ENCODE data around the gene ASCC3.

Gene ASCC3

GRCh38 chr6:100574836-100575235 is 306.3 kb downstream of the ASCC3 start:
- Histone ChIP-seq H3K9me3 (ENCODE audit: control insufficient read depth in 1 of 2, low read length in 2 of 2) (peaks cover 0 to 5% of the 10 kb centered on the region in 2 donors), H3K27me3 (ENCODE audit: control insufficient read depth in 1 of 2, insufficient read depth in 2 of 2, low read length in 2 of 2) (no peaks in the 10 kb centered on the region), H3K4me1 (ENCODE audit: control insufficient read depth in 1 of 2, insufficient read depth in 2 of 2, low read length in 2 of 2) (no peaks in the 10 kb centered on the region), H3K36me3 (ENCODE audit: control insufficient read depth in 1 of 2, insufficient read depth in 2 of 2, low read length in 2 of 2) (peaks cover 0 to 3% of the 10 kb centered on the region in 2 donors), H3K4me3 (ENCODE audit: low read depth in 1 of 2, low read length in 2 of 2) (no peak overlapping the region), H3K27ac (ENCODE audit: low read depth, low read length) (no peak overlapping the region), H3K9ac (ENCODE audit: low read depth in 1 of 2, low read length in 2 of 2) (no peak overlapping the region)

GRCh38 chr6:100573166-100573565 is 308.0 kb downstream of the ASCC3 start:
- H3K27me3 ChIP-seq (ENCODE audit: control insufficient read depth in 1 of 2, insufficient read depth in 2 of 2, low read length in 2 of 2), result no peaks in the 10 kb centered on the region
- no peaks in the 10 kb centered on the region for H3K9me3 ChIP-seq (ENCODE audit: control insufficient read depth in 1 of 2, low read length in 2 of 2)
- H3K27ac ChIP-seq (ENCODE audit: low read depth, low read length), result no peak overlapping the region
- H3K36me3 ChIP-seq (ENCODE audit: control insufficient read depth in 1 of 2, insufficient read depth in 2 of 2, low read length in 2 of 2), result peaks cover 0 to 3% of the 10 kb centered on the region in 2 donors
- H3K9ac ChIP-seq (ENCODE audit: low read depth in 1 of 2, low read length in 2 of 2), result no peak overlapping the region
- no peak overlapping the region for H3K4me3 ChIP-seq (ENCODE audit: low read depth in 1 of 2, low read length in 2 of 2)
- H3K4me1 ChIP-seq (ENCODE audit: control insufficient read depth in 1 of 2, insufficient read depth in 2 of 2, low read length in 2 of 2), result no peaks in the 10 kb centered on the region

- peaks cover 0 to 3% of the 10 kb centered on the region in 2 donors for H3K36me3 ChIP-seq (ENCODE audit: control insufficient read depth in 1 of 2, insufficient read depth in 2 of 2, low read length in 2 of 2)
- H3K27ac ChIP-seq (ENCODE audit: low read depth, low read length), result no peak overlapping the region
- H3K9me3 ChIP-seq (ENCODE audit: control insufficient read depth in 1 of 2, low read length in 2 of 2), result no peaks in the 10 kb centered on the region
- H3K4me3 ChIP-seq (ENCODE audit: low read depth in 1 of 2, low read length in 2 of 2), result no peak overlapping the region
- no peaks in the 10 kb centered on the region for H3K27me3 ChIP-seq (ENCODE audit: control insufficient read depth in 1 of 2, insufficient read depth in 2 of 2, low read length in 2 of 2)
- no peaks in the 10 kb centered on the region for H3K4me1 ChIP-seq (ENCODE audit: control insufficient read depth in 1 of 2, insufficient read depth in 2 of 2, low read length in 2 of 2)
- H3K9ac ChIP-seq (ENCODE audit: low read depth in 1 of 2, low read length in 2 of 2), result no peak overlapping the region
Measured at GRCh38 chr6:100568255-100568654, 312.9 kb downstream of the ASCC3 start.

GRCh38 chr6:100566563-100566962 is 314.6 kb downstream of the ASCC3 start:
- Histone ChIP-seq H3K36me3 (ENCODE audit: control insufficient read depth in 1 of 2, insufficient read depth in 2 of 2, low read length in 2 of 2) (no peaks in the 10 kb centered on the region), H3K27ac (ENCODE audit: low read depth, low read length) (no peak overlapping the region), H3K4me1 (ENCODE audit: control insufficient read depth in 1 of 2, insufficient read depth in 2 of 2, low read length in 2 of 2) (no peaks in the 10 kb centered on the region), H3K9me3 (ENCODE audit: control insufficient read depth in 1 of 2, low read length in 2 of 2) (no peaks in the 10 kb centered on the region), H3K9ac (ENCODE audit: low read depth in 1 of 2, low read length in 2 of 2) (no peak overlapping the region), H3K27me3 (ENCODE audit: control insufficient read depth in 1 of 2, insufficient read depth in 2 of 2, low read length in 2 of 2) (no peaks in the 10 kb centered on the region), H3K4me3 (ENCODE audit: low read depth in 1 of 2, low read length in 2 of 2) (no peak overlapping the region)

- H3K4me3 ChIP-seq (ENCODE audit: low read depth in 1 of 2, low read length in 2 of 2), result no peak overlapping the region
- no peaks in the 10 kb centered on the region for H3K9me3 ChIP-seq (ENCODE audit: control insufficient read depth in 1 of 2, low read length in 2 of 2)
- H3K27me3 ChIP-seq (ENCODE audit: control insufficient read depth in 1 of 2, insufficient read depth in 2 of 2, low read length in 2 of 2), result no peaks in the 10 kb centered on the region
- no peaks in the 10 kb centered on the region for H3K4me1 ChIP-seq (ENCODE audit: control insufficient read depth in 1 of 2, insufficient read depth in 2 of 2, low read length in 2 of 2)
- H3K27ac ChIP-seq (ENCODE audit: low read depth, low read length), result no peak overlapping the region
- no peaks in the 10 kb centered on the region for H3K36me3 ChIP-seq (ENCODE audit: control insufficient read depth in 1 of 2, insufficient read depth in 2 of 2, low read length in 2 of 2)
- H3K9ac ChIP-seq (ENCODE audit: low read depth in 1 of 2, low read length in 2 of 2), result no peak overlapping the region
Measured at GRCh38 chr6:100565439-100566104, 315.6 kb downstream of the ASCC3 start.

- Histone ChIP-seq H3K27me3 (ENCODE audit: control insufficient read depth in 1 of 2, insufficient read depth in 2 of 2, low read length in 2 of 2) (no peaks in the 10 kb centered on the region), H3K4me3 (ENCODE audit: low read depth in 1 of 2, low read length in 2 of 2) (no peak overlapping the region), H3K36me3 (ENCODE audit: control insufficient read depth in 1 of 2, insufficient read depth in 2 of 2, low read length in 2 of 2) (no peaks in the 10 kb centered on the region), H3K9me3 (ENCODE audit: control insufficient read depth in 1 of 2, low read length in 2 of 2) (no peaks in the 10 kb centered on the region), H3K9ac (ENCODE audit: low read depth in 1 of 2, low read length in 2 of 2) (no peak overlapping the region), H3K4me1 (ENCODE audit: control insufficient read depth in 1 of 2, insufficient read depth in 2 of 2, low read length in 2 of 2) (no peaks in the 10 kb centered on the region), H3K27ac (ENCODE audit: low read depth, low read length) (no peak overlapping the region)
Measured at GRCh38 chr6:100559859-100560258, 321.3 kb downstream of the ASCC3 start.

GRCh38 chr6:100554228-100554627 is 326.9 kb downstream of the ASCC3 start:
- Histone ChIP-seq H3K4me3 (ENCODE audit: low read depth in 1 of 2, low read length in 2 of 2) (no peak overlapping the region), H3K4me1 (ENCODE audit: control insufficient read depth in 1 of 2, insufficient read depth in 2 of 2, low read length in 2 of 2) (peaks cover 0 to 3% of the 10 kb centered on the region in 2 donors), H3K36me3 (ENCODE audit: control insufficient read depth in 1 of 2, insufficient read depth in 2 of 2, low read length in 2 of 2) (no peaks in the 10 kb centered on the region)

GRCh38 chr6:100553243-100553642 is 327.9 kb downstream of the ASCC3 start:
- no peak overlapping the region for H3K9ac ChIP-seq (ENCODE audit: low read depth in 1 of 2, low read length in 2 of 2)
- peaks cover 0 to 3% of the 10 kb centered on the region in 2 donors for H3K4me1 ChIP-seq (ENCODE audit: control insufficient read depth in 1 of 2, insufficient read depth in 2 of 2, low read length in 2 of 2)
- H3K27me3 ChIP-seq (ENCODE audit: control insufficient read depth in 1 of 2, insufficient read depth in 2 of 2, low read length in 2 of 2), result no peaks in the 10 kb centered on the region
- H3K36me3 ChIP-seq (ENCODE audit: control insufficient read depth in 1 of 2, insufficient read depth in 2 of 2, low read length in 2 of 2), result no peaks in the 10 kb centered on the region
- H3K4me3 ChIP-seq (ENCODE audit: low read depth in 1 of 2, low read length in 2 of 2), result no peak overlapping the region
- no peaks in the 10 kb centered on the region for H3K9me3 ChIP-seq (ENCODE audit: control insufficient read depth in 1 of 2, low read length in 2 of 2)
- no peak overlapping the region for H3K27ac ChIP-seq (ENCODE audit: low read depth, low read length)

More at GRCh38 chr6:100554228-100554627, 326.9 kb downstream of the ASCC3 start:
- no peak overlapping the region for H3K9ac ChIP-seq (ENCODE audit: low read depth in 1 of 2, low read length in 2 of 2)
- no peak overlapping the region for H3K27ac ChIP-seq (ENCODE audit: low read depth, low read length)
- no peaks in the 10 kb centered on the region for H3K27me3 ChIP-seq (ENCODE audit: control insufficient read depth in 1 of 2, insufficient read depth in 2 of 2, low read length in 2 of 2)
- H3K9me3 ChIP-seq (ENCODE audit: control insufficient read depth in 1 of 2, low read length in 2 of 2), result no peaks in the 10 kb centered on the region

- H3K27ac ChIP-seq (ENCODE audit: low read depth, low read length), result no peak overlapping the region
- H3K9ac ChIP-seq (ENCODE audit: low read depth in 1 of 2, low read length in 2 of 2), result no peak overlapping the region
- no peaks in the 10 kb centered on the region for H3K36me3 ChIP-seq (ENCODE audit: control insufficient read depth in 1 of 2, insufficient read depth in 2 of 2, low read length in 2 of 2)
- no peak overlapping the region for H3K4me3 ChIP-seq (ENCODE audit: low read depth in 1 of 2, low read length in 2 of 2)
- peaks cover 0 to 3% of the 10 kb centered on the region in 2 donors for H3K4me1 ChIP-seq (ENCODE audit: control insufficient read depth in 1 of 2, insufficient read depth in 2 of 2, low read length in 2 of 2)
- no peaks in the 10 kb centered on the region for H3K27me3 ChIP-seq (ENCODE audit: control insufficient read depth in 1 of 2, insufficient read depth in 2 of 2, low read length in 2 of 2)
- no peaks in the 10 kb centered on the region for H3K9me3 ChIP-seq (ENCODE audit: control insufficient read depth in 1 of 2, low read length in 2 of 2)
Measured at GRCh38 chr6:100549406-100550167, 331.5 kb downstream of the ASCC3 start.

GRCh38 chr6:100538086-100538485 is 343.0 kb downstream of the ASCC3 start:
- Histone ChIP-seq H3K4me1 (ENCODE audit: control insufficient read depth in 1 of 2, insufficient read depth in 2 of 2, low read length in 2 of 2) (no peaks in the 10 kb centered on the region), H3K27me3 (ENCODE audit: control insufficient read depth in 1 of 2, insufficient read depth in 2 of 2, low read length in 2 of 2) (no peaks in the 10 kb centered on the region), H3K4me3 (ENCODE audit: low read depth in 1 of 2, low read length in 2 of 2) (no peak overlapping the region), H3K9me3 (ENCODE audit: control insufficient read depth in 1 of 2, low read length in 2 of 2) (no peaks in the 10 kb centered on the region), H3K27ac (ENCODE audit: low read depth, low read length) (no peak overlapping the region), H3K36me3 (ENCODE audit: control insufficient read depth in 1 of 2, insufficient read depth in 2 of 2, low read length in 2 of 2) (peaks cover 5 to 6% of the 10 kb centered on the region in 2 donors), H3K9ac (ENCODE audit: low read depth in 1 of 2, low read length in 2 of 2) (no peak overlapping the region)

Measured in duodenal mucosa (tissue), 2 donors.